ENCODE data around the gene VSTM2B. TPM values are rescaled to one million over a fixed set of nuclear protein-coding genes. Genes with fewer than 3 reads are reported as not detected.

VSTM2B gene
- total RNA-seq, 2 experiments from 2014 or later = not detected

DNA sequence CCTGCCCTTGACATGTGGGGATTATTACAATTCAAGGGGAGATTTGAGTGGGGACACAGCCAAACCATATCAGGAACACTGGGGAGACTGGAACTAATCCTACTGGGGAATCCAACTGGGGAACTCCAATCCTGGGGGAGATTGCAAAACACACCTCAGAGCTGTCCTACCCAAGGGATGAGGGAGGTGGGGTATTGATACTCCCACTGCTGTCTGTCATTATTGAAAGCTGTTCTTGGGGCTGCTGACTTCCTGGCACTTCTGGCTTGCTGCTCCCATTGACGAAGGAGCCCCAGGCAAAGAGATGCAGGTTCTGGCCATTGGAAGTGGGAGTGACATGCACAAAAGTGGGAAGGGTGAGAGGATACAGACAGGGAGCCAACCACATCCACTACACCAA is 55.6 kb downstream of the VSTM2B start:
- Histone ChIP-seq H3K9me2 (ENCODE audit: insufficient read depth, low read length) (no peaks in the 10 kb centered on the region), H2AFZ (ENCODE audit: low read length) (no peak overlapping the region), H4K20me1 (ENCODE audit: insufficient read depth, low read length) (no peaks in the 10 kb centered on the region), H3K4me2 (ENCODE audit: low read length) (no peak overlapping the region), H3K4me3 (ENCODE audit: low read depth, low read length, poor library complexity, severe bottlenecking) (no peak overlapping the region), H3K27ac (ENCODE audit: low read depth, low read length, poor library complexity, severe bottlenecking) (no peak overlapping the region), H3K4me1 (ENCODE audit: insufficient read depth, low read length, poor library complexity, severe bottlenecking) (no peaks in the 10 kb centered on the region), H3K79me2 (ENCODE audit: insufficient read depth, low read depth, low read length) (no peaks in the 10 kb centered on the region), H3K36me3 (ENCODE audit: insufficient read depth, low read length) (no peaks in the 10 kb centered on the region), H3K9me3 (ENCODE audit: low read length) (no peaks in the 10 kb centered on the region)
- CTCF ChIA-PET (ENCODE audit: unreplicated experiment) = no interaction called here
- POLR2A ChIA-PET = no interaction called here
- intact Hi-C loops (cut with micrococcal nuclease; ENCODE audit: unreplicated experiment) = no loop called here
- DNase-seq (ENCODE audit: low spot score) = no peak
- no TSS peak for BruUV-seq (replicated peaks)
- TF ChIP-seq EZH2phosphoT487 (IDR thresholded peaks at IDR 0.05; ENCODE audit: borderline replicate concordance, low read depth, low read length) = no peak
- TF ChIP-seq, protein P1, sequence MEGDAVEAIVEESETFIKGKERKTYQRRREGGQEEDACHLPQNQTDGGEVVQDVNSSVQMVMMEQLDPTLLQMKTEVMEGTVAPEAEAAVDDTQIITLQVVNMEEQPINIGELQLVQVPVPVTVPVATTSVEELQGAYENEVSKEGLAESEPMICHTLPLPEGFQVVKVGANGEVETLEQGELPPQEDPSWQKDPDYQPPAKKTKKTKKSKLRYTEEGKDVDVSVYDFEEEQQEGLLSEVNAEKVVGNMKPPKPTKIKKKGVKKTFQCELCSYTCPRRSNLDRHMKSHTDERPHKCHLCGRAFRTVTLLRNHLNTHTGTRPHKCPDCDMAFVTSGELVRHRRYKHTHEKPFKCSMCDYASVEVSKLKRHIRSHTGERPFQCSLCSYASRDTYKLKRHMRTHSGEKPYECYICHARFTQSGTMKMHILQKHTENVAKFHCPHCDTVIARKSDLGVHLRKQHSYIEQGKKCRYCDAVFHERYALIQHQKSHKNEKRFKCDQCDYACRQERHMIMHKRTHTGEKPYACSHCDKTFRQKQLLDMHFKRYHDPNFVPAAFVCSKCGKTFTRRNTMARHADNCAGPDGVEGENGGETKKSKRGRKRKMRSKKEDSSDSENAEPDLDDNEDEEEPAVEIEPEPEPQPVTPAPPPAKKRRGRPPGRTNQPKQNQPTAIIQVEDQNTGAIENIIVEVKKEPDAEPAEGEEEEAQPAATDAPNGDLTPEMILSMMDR (conservative IDR thresholded peaks at IDR 0.05; ENCODE audit: low read length) = no peak

GRCh38 chr19:29583196-29583999 is 57.6 kb downstream of the VSTM2B start:
- Histone ChIP-seq H3K9me2 (ENCODE audit: insufficient read depth, low read length) (no peaks in the 10 kb centered on the region), H3K9me3 (ENCODE audit: low read length) (no peaks in the 10 kb centered on the region), H2AFZ (ENCODE audit: low read length) (no peak overlapping the region), H3K79me2 (ENCODE audit: insufficient read depth, low read depth, low read length) (no peaks in the 10 kb centered on the region), H3K4me1 (ENCODE audit: insufficient read depth, low read length, poor library complexity, severe bottlenecking) (no peaks in the 10 kb centered on the region), H4K20me1 (ENCODE audit: insufficient read depth, low read length) (no peaks in the 10 kb centered on the region), H3K27ac (ENCODE audit: low read depth, low read length, poor library complexity, severe bottlenecking) (no peak overlapping the region), H3K4me3 (ENCODE audit: low read depth, low read length, poor library complexity, severe bottlenecking) (no peak overlapping the region), H3K36me3 (ENCODE audit: insufficient read depth, low read length) (no peaks in the 10 kb centered on the region), H3K4me2 (ENCODE audit: low read length) (no peak overlapping the region)
- DNase-seq (ENCODE audit: low spot score) = no peak
- BruUV-seq (replicated peaks) = no TSS peak
- TF ChIP-seq EZH2phosphoT487 (IDR thresholded peaks at IDR 0.05; ENCODE audit: borderline replicate concordance, low read depth, low read length) = no peak
- TF ChIP-seq, protein P1 (conservative IDR thresholded peaks at IDR 0.05; ENCODE audit: low read length) = no peak
- ChIA-PET CTCF (ENCODE audit: unreplicated experiment) (no interaction called here), POLR2A (interaction anchor here (0.6 kb wide), 1 partner anchor 13 kb away, joined by 3 read pairs; no protein-coding TSS in a partner anchor)
- intact Hi-C loops (cut with micrococcal nuclease; ENCODE audit: unreplicated experiment) = no loop called here

GRCh38 chr19:29586401-29586800 is 60.6 kb downstream of the VSTM2B start:
- no peak overlapping the region for H2AFZ ChIP-seq (ENCODE audit: low read length)
- H3K36me3 ChIP-seq (ENCODE audit: insufficient read depth, low read length) = no peaks in the 10 kb centered on the region
- CTCF ChIA-PET (ENCODE audit: unreplicated experiment) = no interaction called here
- no peak overlapping the region for H3K4me3 ChIP-seq (ENCODE audit: low read depth, low read length, poor library complexity, severe bottlenecking)
- H3K27ac ChIP-seq (ENCODE audit: low read depth, low read length, poor library complexity, severe bottlenecking) = no peak overlapping the region
- no TSS peak for BruUV-seq (replicated peaks)
- no peaks in the 10 kb centered on the region for H3K4me1 ChIP-seq (ENCODE audit: insufficient read depth, low read length, poor library complexity, severe bottlenecking)
- DNase-seq (ENCODE audit: low spot score) = no peak
- H3K4me2 ChIP-seq (ENCODE audit: low read length) = no peak overlapping the region
- H3K9me3 ChIP-seq (ENCODE audit: low read length) = no peaks in the 10 kb centered on the region
- POLR2A ChIA-PET = no interaction called here
- H3K9me2 ChIP-seq (ENCODE audit: insufficient read depth, low read length) = no peaks in the 10 kb centered on the region
- TF ChIP-seq, protein P1 (conservative IDR thresholded peaks at IDR 0.05; ENCODE audit: low read length) = no peak
- no peak for TF ChIP-seq EZH2phosphoT487 (IDR thresholded peaks at IDR 0.05; ENCODE audit: borderline replicate concordance, low read depth, low read length)
- intact Hi-C loops (cut with micrococcal nuclease; ENCODE audit: unreplicated experiment) = no loop called here
- H3K79me2 ChIP-seq (ENCODE audit: insufficient read depth, low read depth, low read length) = no peaks in the 10 kb centered on the region
- no peaks in the 10 kb centered on the region for H4K20me1 ChIP-seq (ENCODE audit: insufficient read depth, low read length)

All from OCI-LY7 (cell line).